ENCODE measurements around the gene TGIF1.

DNA sequence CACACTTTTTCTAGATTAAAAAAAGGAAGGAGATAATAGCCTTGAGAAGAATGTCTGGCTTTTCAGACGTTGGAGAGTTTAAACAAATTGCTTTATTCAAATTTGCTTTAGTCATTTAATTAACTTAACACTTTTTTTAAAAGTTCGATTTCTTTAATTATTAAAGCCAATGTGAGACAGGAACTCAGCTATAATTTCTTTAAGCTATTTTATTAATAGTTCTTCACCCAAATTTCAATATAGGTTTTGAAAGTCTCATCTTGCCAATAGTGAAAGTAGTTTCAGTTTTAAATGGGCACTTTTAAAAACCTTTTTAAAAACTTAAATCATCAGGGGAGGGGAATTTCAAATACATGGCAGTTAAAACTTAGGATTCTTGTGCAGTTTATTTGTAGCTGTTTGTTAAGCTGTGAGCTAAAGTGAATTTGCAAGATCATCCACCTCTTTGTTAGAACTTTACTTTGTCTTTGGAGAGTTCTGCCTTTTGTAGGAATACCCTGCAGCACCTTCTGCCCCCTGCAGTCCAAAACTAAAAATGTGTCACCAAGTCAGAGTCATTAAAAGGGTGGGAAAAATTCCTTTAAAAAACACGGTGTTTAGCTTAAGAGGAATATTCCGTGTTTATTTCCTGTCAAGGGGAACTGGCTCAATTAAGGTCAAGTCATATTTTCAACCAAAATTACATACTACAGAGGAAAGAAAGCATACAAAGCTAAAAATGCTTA is 4.6 kb downstream of the TGIF1 start:
- TF ChIP-seq EZH2 (IDR thresholded peaks at IDR 0.05) (no peak), EZH2phosphoT487 (IDR thresholded peaks at IDR 0.05) (no peak)
- TF ChIP-seq, protein P1, sequence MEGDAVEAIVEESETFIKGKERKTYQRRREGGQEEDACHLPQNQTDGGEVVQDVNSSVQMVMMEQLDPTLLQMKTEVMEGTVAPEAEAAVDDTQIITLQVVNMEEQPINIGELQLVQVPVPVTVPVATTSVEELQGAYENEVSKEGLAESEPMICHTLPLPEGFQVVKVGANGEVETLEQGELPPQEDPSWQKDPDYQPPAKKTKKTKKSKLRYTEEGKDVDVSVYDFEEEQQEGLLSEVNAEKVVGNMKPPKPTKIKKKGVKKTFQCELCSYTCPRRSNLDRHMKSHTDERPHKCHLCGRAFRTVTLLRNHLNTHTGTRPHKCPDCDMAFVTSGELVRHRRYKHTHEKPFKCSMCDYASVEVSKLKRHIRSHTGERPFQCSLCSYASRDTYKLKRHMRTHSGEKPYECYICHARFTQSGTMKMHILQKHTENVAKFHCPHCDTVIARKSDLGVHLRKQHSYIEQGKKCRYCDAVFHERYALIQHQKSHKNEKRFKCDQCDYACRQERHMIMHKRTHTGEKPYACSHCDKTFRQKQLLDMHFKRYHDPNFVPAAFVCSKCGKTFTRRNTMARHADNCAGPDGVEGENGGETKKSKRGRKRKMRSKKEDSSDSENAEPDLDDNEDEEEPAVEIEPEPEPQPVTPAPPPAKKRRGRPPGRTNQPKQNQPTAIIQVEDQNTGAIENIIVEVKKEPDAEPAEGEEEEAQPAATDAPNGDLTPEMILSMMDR (IDR thresholded peaks at IDR 0.05), result peak; percentile 77
